Peyer's patch (tissue), 4 donors: ENCODE results near the gene SURF4. TPM values are rescaled to one million over a fixed set of nuclear protein-coding genes. Genes with fewer than 3 reads are reported as not detected.

ENCODE experiments used
- DNase-seq, 3 donors: peaks; one replicate each; pipeline ENCODE4 v3.0.0-alpha.2; 2017 to 2019
- H3K27ac ChIP-seq, 4 donors: fragments of 200-600 bp; sonication (generic); one replicate each; pipeline ENCODE4 v1.5.1; 2016 to 2019
- H3K27me3 ChIP-seq, 2 donors: fragments of 200-600 bp; sonication (generic); one replicate each; pipeline ENCODE4 v1.5.1; 2019
- H3K36me3 ChIP-seq, 3 donors: fragments of 200-600 bp; sonication (generic); one replicate each; pipeline ENCODE4 v1.5.1; 2016 to 2019
- H3K4me1 ChIP-seq, 4 donors: fragments of 200-600 bp; sonication (generic); one replicate each; pipeline ENCODE4 v1.5.1; 2016 to 2019
- H3K4me3 ChIP-seq, 4 donors: fragments of 200-600 bp; sonication (generic); 1 replicate in 3 of 4; 2 replicates in 1 of 4; pipeline ENCODE4 v1.5.1; 2016 to 2019; ENCODE audit warnings: mild to moderate bottlenecking in 1 of 4
- H3K9me3 ChIP-seq, 4 donors: fragments of 200-600 bp; sonication (generic); one replicate each; pipeline ENCODE4 v1.5.1; 2016 to 2019; ENCODE audit warnings: mild to moderate bottlenecking in 1 of 4
- CTCF ChIP-seq, 6 experiments: fragments of 450-650 bp in 4 of 6; fragments of 200-600 bp in 2 of 6; sonication (generic) in 1 of 6; IDR thresholded peaks; one replicate each; pipeline ENCODE4 v1.5.1; 2017 to 2019; ENCODE audit warnings: antibody characterized with exemption in 6 of 6, mild to moderate bottlenecking in 3 of 6, moderate library complexity in 1 of 6
- POLR2A ChIP-seq, 2 donors: fragments of 450-650 bp; IDR thresholded peaks; one replicate each; pipeline ENCODE4 v1.5.1; 2017; ENCODE audit warnings: antibody characterized with exemption in 2 of 2, mild to moderate bottlenecking in 2 of 2, moderate library complexity in 2 of 2
- total RNA-seq, 4 donors: library from RNA; depleted of rRNA; stranded (reverse); fragments of >200 nt; gene quantifications; one replicate each; pipeline ENCODE4 v1.1.0, GENCODE V29; 2016

The SURF4 gene
- total RNA-seq, 4 donors from 2014 or later: 56.9 to 281 (median 225) TPM

GRCh38 chr9:133333566-133333965, 42.3 kb downstream of the SURF4 start:
- peak overlapping the region in 2 of 4 donors; percentile 13 to 15 for H3K4me3 ChIP-seq
- peaks cover 0 to 38% (median 7%) of the 10 kb centered on the region in 4 donors for H3K4me1 ChIP-seq
- no peaks in the 10 kb centered on the region for H3K27me3 ChIP-seq
- peak in 1 of 3 donors; percentile 46 for DNase-seq
- peak overlapping the region in 3 of 4 donors; percentile 48 to 77 (median 68) for H3K27ac ChIP-seq
- TF ChIP-seq POLR2A (IDR thresholded peaks at IDR 0.05): no peak
- TF ChIP-seq CTCF (IDR thresholded peaks at IDR 0.05): no peak
- peaks cover 0 to 33% (median 0%) of the 10 kb centered on the region in 3 donors for H3K36me3 ChIP-seq
- no peaks in the 10 kb centered on the region for H3K9me3 ChIP-seq

GRCh38 chr9:133333011-133333410, 42.8 kb downstream of the SURF4 start:
- DNase-seq: peak in 1 of 3 donors; percentile 30
- Histone ChIP-seq H3K4me3 (no peak overlapping the region), H3K36me3 (peaks cover 0 to 33% (median 0%) of the 10 kb centered on the region in 3 donors), H3K27me3 (no peaks in the 10 kb centered on the region), H3K27ac (peak overlapping the region in 3 of 4 donors; percentile 48 to 77 (median 68)), H3K9me3 (no peaks in the 10 kb centered on the region), H3K4me1 (peaks cover 0 to 38% (median 7%) of the 10 kb centered on the region in 4 donors)
- TF ChIP-seq POLR2A (IDR thresholded peaks at IDR 0.05): no peak
- TF ChIP-seq CTCF (IDR thresholded peaks at IDR 0.05): no peak

GRCh38 chr9:133332381-133332730, 43.5 kb downstream of the SURF4 start:
- H3K27ac ChIP-seq: no peak overlapping the region
- H3K4me1 ChIP-seq: peaks cover 0 to 38% (median 7%) of the 10 kb centered on the region in 4 donors
- H3K36me3 ChIP-seq: peaks cover 0 to 33% (median 0%) of the 10 kb centered on the region in 3 donors
- H3K27me3 ChIP-seq: no peaks in the 10 kb centered on the region
- TF ChIP-seq CTCF (IDR thresholded peaks at IDR 0.05): no peak
- TF ChIP-seq POLR2A (IDR thresholded peaks at IDR 0.05): no peak
- no peaks in the 10 kb centered on the region for H3K9me3 ChIP-seq
- DNase-seq: peak in 1 of 3 donors; percentile 41
- no peak overlapping the region for H3K4me3 ChIP-seq

GRCh38 chr9:133331641-133332380, 44.0 kb downstream of the SURF4 start:
- Histone ChIP-seq H3K9me3 (no peaks in the 10 kb centered on the region), H3K27ac (no peak overlapping the region), H3K27me3 (no peaks in the 10 kb centered on the region), H3K4me3 (no peak overlapping the region), H3K4me1 (peaks cover 0 to 37% (median 7%) of the 10 kb centered on the region in 4 donors), H3K36me3 (peaks cover 0 to 33% (median 0%) of the 10 kb centered on the region in 3 donors)
- no peak for TF ChIP-seq POLR2A (IDR thresholded peaks at IDR 0.05)
- no peak for TF ChIP-seq CTCF (IDR thresholded peaks at IDR 0.05)
- peak in 1 of 3 donors; percentile 42 for DNase-seq

- Histone ChIP-seq H3K27me3 (no peaks in the 10 kb centered on the region), H3K9me3 (no peaks in the 10 kb centered on the region), H3K4me1 (peaks cover 0 to 32% (median 4%) of the 10 kb centered on the region in 4 donors), H3K27ac (no peak overlapping the region), H3K4me3 (no peak overlapping the region), H3K36me3 (peaks cover 0 to 33% (median 0%) of the 10 kb centered on the region in 3 donors)
- DNase-seq: peak in 1 of 3 donors; percentile 43
- TF ChIP-seq POLR2A (IDR thresholded peaks at IDR 0.05) (no peak), CTCF (IDR thresholded peaks at IDR 0.05) (no peak)
These were observed 44.6 kb downstream of the SURF4 start for GRCh38 chr9:133331221-133331620.
